ENCODE data around the gene DBN1. TPM values are rescaled to one million over a fixed set of nuclear protein-coding genes. Genes with fewer than 3 reads are reported as not detected.
A peak's percentile ranks its signal among the peaks of the same experiment; 100 is the strongest.

The DBN1 gene
- total and polyA plus RNA-seq, 9 of the 15 experiments (the other 6 are each of a cell fraction or from before 2014, with no cell fraction given) = 0.25 to 87.2 (median 27.9) TPM

DNA sequence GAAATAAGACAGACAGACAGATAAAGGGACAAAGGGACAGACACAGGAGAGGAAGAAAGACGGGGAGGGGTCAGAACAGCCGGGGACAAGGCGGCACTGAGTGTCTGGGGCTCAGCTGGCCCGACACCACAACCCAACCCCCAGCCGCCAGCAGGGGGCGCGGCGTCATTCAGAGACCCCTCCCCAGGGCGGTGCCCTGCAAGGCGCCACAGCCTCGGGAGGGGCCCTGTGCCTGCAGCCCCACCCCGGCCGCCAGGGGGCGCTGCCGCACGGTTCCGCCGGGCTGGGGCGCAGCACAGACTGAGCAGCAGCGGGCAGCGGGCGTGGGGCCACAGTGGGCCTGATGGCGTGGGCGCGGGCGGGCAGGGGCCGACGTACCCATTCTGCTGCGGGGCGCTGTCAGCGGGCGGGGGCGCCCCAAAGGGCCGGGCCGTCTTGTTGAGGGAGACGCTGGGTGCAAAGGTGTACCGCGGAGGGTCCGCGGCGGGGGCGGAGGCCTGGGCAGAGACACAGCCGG, 18.1 kb upstream of the DBN1 start (continued):
- no peak for TF ChIP-seq CBX8 (IDR thresholded peaks at IDR 0.05; ENCODE audit: borderline replicate concordance, extremely low read depth, low read depth, low read length, poor library complexity, severe bottlenecking)
- no peak for TF ChIP-seq SAFB2 (IDR thresholded peaks at IDR 0.05; ENCODE audit: borderline replicate concordance, low read depth, low read length, severe bottlenecking)
- peak; percentile 86 for TF ChIP-seq HMGN3 (IDR thresholded peaks at IDR 0.05; ENCODE audit: borderline replicate concordance, extremely low read depth, insufficient read length, low read depth, low read length)
- TF ChIP-seq E2F1 (CRISPR knock-in tag; IDR thresholded peaks at IDR 0.05) = peak; percentile 84; the same call in 1 of the 2 replicates
- TF ChIP-seq ZBTB43 (CRISPR knock-in tag; IDR thresholded peaks at IDR 0.05) = no peak
- TF ChIP-seq, protein P1, sequence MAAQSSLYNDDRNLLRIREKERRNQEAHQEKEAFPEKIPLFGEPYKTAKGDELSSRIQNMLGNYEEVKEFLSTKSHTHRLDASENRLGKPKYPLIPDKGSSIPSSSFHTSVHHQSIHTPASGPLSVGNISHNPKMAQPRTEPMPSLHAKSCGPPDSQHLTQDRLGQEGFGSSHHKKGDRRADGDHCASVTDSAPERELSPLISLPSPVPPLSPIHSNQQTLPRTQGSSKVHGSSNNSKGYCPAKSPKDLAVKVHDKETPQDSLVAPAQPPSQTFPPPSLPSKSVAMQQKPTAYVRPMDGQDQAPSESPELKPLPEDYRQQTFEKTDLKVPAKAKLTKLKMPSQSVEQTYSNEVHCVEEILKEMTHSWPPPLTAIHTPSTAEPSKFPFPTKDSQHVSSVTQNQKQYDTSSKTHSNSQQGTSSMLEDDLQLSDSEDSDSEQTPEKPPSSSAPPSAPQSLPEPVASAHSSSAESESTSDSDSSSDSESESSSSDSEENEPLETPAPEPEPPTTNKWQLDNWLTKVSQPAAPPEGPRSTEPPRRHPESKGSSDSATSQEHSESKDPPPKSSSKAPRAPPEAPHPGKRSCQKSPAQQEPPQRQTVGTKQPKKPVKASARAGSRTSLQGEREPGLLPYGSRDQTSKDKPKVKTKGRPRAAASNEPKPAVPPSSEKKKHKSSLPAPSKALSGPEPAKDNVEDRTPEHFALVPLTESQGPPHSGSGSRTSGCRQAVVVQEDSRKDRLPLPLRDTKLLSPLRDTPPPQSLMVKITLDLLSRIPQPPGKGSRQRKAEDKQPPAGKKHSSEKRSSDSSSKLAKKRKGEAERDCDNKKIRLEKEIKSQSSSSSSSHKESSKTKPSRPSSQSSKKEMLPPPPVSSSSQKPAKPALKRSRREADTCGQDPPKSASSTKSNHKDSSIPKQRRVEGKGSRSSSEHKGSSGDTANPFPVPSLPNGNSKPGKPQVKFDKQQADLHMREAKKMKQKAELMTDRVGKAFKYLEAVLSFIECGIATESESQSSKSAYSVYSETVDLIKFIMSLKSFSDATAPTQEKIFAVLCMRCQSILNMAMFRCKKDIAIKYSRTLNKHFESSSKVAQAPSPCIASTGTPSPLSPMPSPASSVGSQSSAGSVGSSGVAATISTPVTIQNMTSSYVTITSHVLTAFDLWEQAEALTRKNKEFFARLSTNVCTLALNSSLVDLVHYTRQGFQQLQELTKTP (IDR thresholded peaks at IDR 0.05; ENCODE audit: low read depth in 1 of 2, partially characterized antibody in 2 of 2) = no peak
- TF ChIP-seq TCF15 (CRISPR knock-in tag; IDR thresholded peaks at IDR 0.05) = no peak
- TF ChIP-seq, protein P2, sequence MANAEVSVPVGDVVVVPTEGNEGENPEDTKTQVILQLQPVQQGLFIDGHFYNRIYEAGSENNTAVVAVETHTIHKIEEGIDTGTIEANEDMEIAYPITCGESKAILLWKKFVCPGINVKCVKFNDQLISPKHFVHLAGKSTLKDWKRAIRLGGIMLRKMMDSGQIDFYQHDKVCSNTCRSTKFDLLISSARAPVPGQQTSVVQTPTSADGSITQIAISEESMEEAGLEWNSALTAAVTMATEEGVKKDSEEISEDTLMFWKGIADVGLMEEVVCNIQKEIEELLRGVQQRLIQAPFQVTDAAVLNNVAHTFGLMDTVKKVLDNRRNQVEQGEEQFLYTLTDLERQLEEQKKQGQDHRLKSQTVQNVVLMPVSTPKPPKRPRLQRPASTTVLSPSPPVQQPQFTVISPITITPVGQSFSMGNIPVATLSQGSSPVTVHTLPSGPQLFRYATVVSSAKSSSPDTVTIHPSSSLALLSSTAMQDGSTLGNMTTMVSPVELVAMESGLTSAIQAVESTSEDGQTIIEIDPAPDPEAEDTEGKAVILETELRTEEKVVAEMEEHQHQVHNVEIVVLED (CRISPR knock-in tag; IDR thresholded peaks at IDR 0.05) = peak; percentile 4; the same call in 1 of the 2 replicates
- TF ChIP-seq ZNF232 (CRISPR knock-in tag; IDR thresholded peaks at IDR 0.05) = no peak
- TF ChIP-seq ZEB2 (IDR thresholded peaks at IDR 0.05) = no peak
- no peak for TF ChIP-seq ZNF165 (CRISPR knock-in tag; IDR thresholded peaks at IDR 0.05; ENCODE audit: borderline replicate concordance)
- no peak for TF ChIP-seq CHD1 (IDR thresholded peaks at IDR 0.05; ENCODE audit: low read length)
- TF ChIP-seq JUN (IDR thresholded peaks at IDR 0.05; ENCODE audit: borderline replicate concordance, low read depth, low read length) = peak; percentile 33; the same call in 1 of the 2 replicates
- no peak for TF ChIP-seq JUN (CRISPR knock-in tag; IDR thresholded peaks at IDR 0.05; ENCODE audit: borderline replicate concordance)

Data from K562 (cell line).